Measurements from ENCODE around the gene AFAP1L1. TPM values are rescaled to one million over a fixed set of nuclear protein-coding genes. Genes with fewer than 3 reads are reported as not detected.

Gene AFAP1L1
- total and polyA plus RNA-seq, 10 of the 15 experiments (the other 5 are each of a cell fraction or from before 2014, with no cell fraction given): 0.11 TPM; not detected in 9

GRCh38 chr5:149264439-149265067 is 7.1 kb upstream of the AFAP1L1 start:
- no peaks in the 10 kb centered on the region for H4K20me1 ChIP-seq (ENCODE audit: control insufficient read depth, insufficient read depth)
- no peak for FAIRE-seq
- ATAC-seq: peak; percentile 80
- no peaks in the 10 kb centered on the region for H3K36me3 ChIP-seq (ENCODE audit: control insufficient read depth in 2 of 2, insufficient read depth in 2 of 2, low read length in 1 of 2)
- no peak overlapping the region for H3K4me3 ChIP-seq
- intact Hi-C loops (cut with micrococcal nuclease; ENCODE audit: unreplicated experiment) (loop anchor here (5.0 kb wide), 2 partner anchors 122 to 522 kb away; partner anchors contain the start of gene ABLIM3), in situ Hi-C loops (cut with MboI) (no loop called here)
- H3K79me2 ChIP-seq (ENCODE audit: control insufficient read depth, insufficient read depth, low read length): no peaks in the 10 kb centered on the region
- no peak overlapping the region for H3K27ac ChIP-seq (ENCODE audit: control insufficient read depth, insufficient read depth)
- no peak for DNase-seq (ENCODE audit: low read depth, low spot score)
- RAD21 ChIA-PET (ENCODE audit: unreplicated experiment): no interaction called here
- peak; percentile 44 to 58 (median 45); a peak in 5 of 6 replicates for TF ChIP-seq CTCF (IDR thresholded peaks at IDR 0.05 in 2 of 3, conservative IDR thresholded peaks at IDR 0.05 in 1 of 3; ENCODE audit: control insufficient read depth in 2 of 3, extremely low read depth in 1 of 3, insufficient read depth in 1 of 3, low read depth in 3 of 3, low read length in 3 of 3)
- TF ChIP-seq NR2C2 (IDR thresholded peaks at IDR 0.05; ENCODE audit: borderline replicate concordance, control insufficient read depth, insufficient read length, low read depth): no peak
- TF ChIP-seq CREB1 (IDR thresholded peaks at IDR 0.05; ENCODE audit: low read depth): no peak
- peak; percentile 41; the same call in 1 of the 2 replicates for TF ChIP-seq RUNX3 (IDR thresholded peaks at IDR 0.05; ENCODE audit: low read length)
- TF ChIP-seq BCL3 (IDR thresholded peaks at IDR 0.05; ENCODE audit: borderline replicate concordance, insufficient read depth, low read depth, low read length, poor library complexity, severe bottlenecking): no peak
- TF ChIP-seq NRF1 (conservative IDR thresholded peaks at IDR 0.05; ENCODE audit: low read depth, low read length): no peak
- peak; percentile 45 for TF ChIP-seq RAD21 (IDR thresholded peaks at IDR 0.05; ENCODE audit: insufficient read depth, low read depth, low read length)
- TF ChIP-seq PML (IDR thresholded peaks at IDR 0.05; ENCODE audit: low read length): no peak
- TF ChIP-seq SMARCA5 (IDR thresholded peaks at IDR 0.05): no peak
- BruUV-seq (replicated peaks): no TSS peak
- H3K9me3 ChIP-seq (replicated peaks; ENCODE audit: control insufficient read depth, insufficient read depth, low read length): peaks cover 3% of the 10 kb centered on the region; the same call in 2 of the 3 replicates
- CTCF ChIA-PET: interaction anchor here (0.6 to 1.5 kb wide), 5 partner anchors 19 to 135 kb away, joined by 3 read pairs; no protein-coding TSS in a partner anchor
- H2AFZ ChIP-seq (ENCODE audit: control insufficient read depth, low read depth, low read length): no peak overlapping the region
- H3K4me2 ChIP-seq (ENCODE audit: control insufficient read depth, insufficient read depth): no peak overlapping the region
- SMC1A ChIA-PET (ENCODE audit: uncharacterized antibody, unreplicated experiment): interaction anchor here (0.7 kb wide), 1 partner anchor 15 kb away, joined by 3 read pairs; no protein-coding TSS in a partner anchor
- POLR2A ChIA-PET: no interaction called here
- WGBS (ENCODE audit: insufficient coverage, insufficient replicate concordance, low lambda C conversion rate, missing lambda C conversion rate): under 1% methylated on average over 12 of the region's 12 CpGs
- no peak overlapping the region for H3K9ac ChIP-seq (ENCODE audit: control insufficient read depth, insufficient read depth, low read length)
- no peaks in the 10 kb centered on the region for H3K4me1 ChIP-seq (ENCODE audit: control insufficient read depth, insufficient read depth, low read length)
- no peaks in the 10 kb centered on the region; a peak in 1 of 4 replicates for H3K27me3 ChIP-seq (replicated peaks in 1 of 2; ENCODE audit: control insufficient read depth in 2 of 2, insufficient read depth in 2 of 2, low read length in 1 of 2)

Data from GM12878 (cell line).